HepG2 (cell line): ENCODE data around the gene KRT2. TPM values are rescaled to one million over a fixed set of nuclear protein-coding genes. Genes with fewer than 3 reads are reported as not detected.

ENCODE experiments used
- ATAC-seq: fragments of 200-7000 bp; cut with Tn5 transposase; 3 replicates; pipeline ENCODE4 v1.9.1; 2020; ENCODE audit warnings: mild to moderate bottlenecking, moderate library complexity
- BruUV-seq: library from RNA; stranded (reverse); fragments of 400-500 nt; replicated peaks from 2 replicates; lab custom pipeline; 2021; lab: Mats Ljungman, UMichigan
- CTCF ChIA-PET: fragments of 300-600 bp; formaldehyde crosslinking; extraction: SDS; loops from one replicate; lab custom pipeline; 2021; ENCODE audit warnings: low total read pairs, inconsistent platforms, low intra/inter-chr PET ratio; lab: Yijun Ruan, JAX
- POLR2A ChIA-PET: fragments of 350-600 bp; sonication (Branson Sonifier 250); formaldehyde crosslinking; loops from one replicate; lab custom pipeline; 2020; ENCODE audit warnings: antibody characterized with exemption, inconsistent platforms; lab: Yijun Ruan, JAX
- DNase-seq: peaks from one replicate; pipeline ENCODE4 v3.0.0-alpha.2; 2015; ENCODE audit warnings: low spot score
- FAIRE-seq: peaks from 3 replicates; lab custom pipeline; 2011; peaks lifted over from hg19 to GRCh38; lab: Jason Lieb, UNC
- H2AFZ ChIP-seq: one replicate; pipeline ENCODE4 v1.6.1; 2011; ENCODE audit warnings: low read length, inconsistent platforms
- H3K27ac ChIP-seq: fragments of 300-600 bp; 3 replicates; pipeline ENCODE4 v1.8.0; 2011; ENCODE audit warnings: mixed run types, mild to moderate bottlenecking, mixed read lengths, low read length, inconsistent platforms; ENCODE audit not compliant: insufficient read depth; ENCODE audit errors: extremely low read length
- H3K27me3 ChIP-seq, 2 experiments: fragments of 200-600 bp in 1 of 2; 2 replicates in 1 of 2; 3 replicates in 1 of 2; pipeline versions ENCODE4 v1.6.0 to v1.8.0; 2011; ENCODE audit warnings: low read length in 2 of 2, mild to moderate bottlenecking in 2 of 2, moderate library complexity in 2 of 2, inconsistent platforms in 1 of 2; ENCODE audit not compliant: insufficient read depth in 2 of 2, control insufficient read depth in 1 of 2
- H3K36me3 ChIP-seq, 2 experiments: fragments of 200-600 bp in 1 of 2; replicated peaks in 1 of 2; 2 replicates in 1 of 2; 3 replicates in 1 of 2; pipeline versions ENCODE4 v1.5.1 to v1.8.0; 2011; ENCODE audit warnings: low read length in 2 of 2, inconsistent platforms in 1 of 2; ENCODE audit not compliant: insufficient read depth in 2 of 2, control insufficient read depth in 1 of 2
- H3K4me1 ChIP-seq: 2 replicates; pipeline ENCODE4 v1.5.1; 2012; ENCODE audit warnings: low read length, inconsistent platforms; ENCODE audit not compliant: insufficient read depth
- H3K4me2 ChIP-seq: 2 replicates; pipeline ENCODE4 v1.6.0; 2011; ENCODE audit warnings: low read depth, low read length, inconsistent platforms
- H3K4me3 ChIP-seq, 3 experiments: fragments of 200-600 bp in 1 of 3; sonication (generic), shearing (Covaris generic) in 1 of 3; replicated peaks in 1 of 3; 2 replicates each; pipeline ENCODE4 v1.5.1; 2011 to 2016; ENCODE audit warnings: low read length in 3 of 3, inconsistent platforms in 2 of 3, low read depth in 2 of 3, mild to moderate bottlenecking in 2 of 3, control low read depth in 1 of 3, mixed read lengths in 1 of 3; ENCODE audit not compliant: insufficient read depth in 1 of 3
- H3K79me2 ChIP-seq: one replicate; pipeline ENCODE4 v1.6.1; 2011; ENCODE audit warnings: low read length, inconsistent platforms; ENCODE audit not compliant: insufficient read depth
- H3K9ac ChIP-seq: 2 replicates; pipeline ENCODE4 v1.6.0; 2011; ENCODE audit warnings: mild to moderate bottlenecking, low read depth, low read length, inconsistent platforms; ENCODE audit not compliant: insufficient read depth
- H3K9me3 ChIP-seq: 2 replicates; pipeline ENCODE4 v1.5.1; 2012; ENCODE audit warnings: mild to moderate bottlenecking, low read length
- H4K20me1 ChIP-seq: 2 replicates; pipeline ENCODE4 v1.6.0; 2011; ENCODE audit warnings: inconsistent platforms, mild to moderate bottlenecking, low read length, moderate library complexity; ENCODE audit not compliant: insufficient read depth
- CSRNP2 ChIP-seq: sonication (generic); formaldehyde crosslinking; conservative IDR thresholded peaks from 2 replicates; pipeline ENCODE4 v1.8.0; 2022; ENCODE audit warnings: low read depth, missing genetic modification reagents
- GLI4 ChIP-seq: sonication (generic); formaldehyde crosslinking; IDR thresholded peaks from 2 replicates; pipeline ENCODE4 v1.5.1; 2020; ENCODE audit warnings: missing genetic modification reagents, mild to moderate bottlenecking, moderate library complexity, borderline replicate concordance
- MXD4 ChIP-seq: IDR thresholded peaks from 2 replicates; pipeline ENCODE4 v1.6.1; 2016; ENCODE audit warnings: mild to moderate bottlenecking, missing biosample characterization, missing genetic modification reagents
- NONO ChIP-seq, 2 experiments: fragments of 450-650 bp in 1 of 2; sonication (generic) in 1 of 2; formaldehyde crosslinking in 1 of 2; IDR thresholded peaks in 1 of 2; conservative IDR thresholded peaks in 1 of 2; 2 replicates each; pipeline versions ENCODE4 v1.6.1 to v1.8.0; 2017 to 2022; ENCODE audit warnings: mild to moderate bottlenecking in 1 of 2, missing genetic modification reagents in 1 of 2, moderate library complexity in 1 of 2
- PBX3 ChIP-seq: sonication (generic); formaldehyde crosslinking; IDR thresholded peaks from 2 replicates; pipeline ENCODE4 v1.8.1; 2023; ENCODE audit warnings: missing genetic modification reagents, inconsistent platforms, borderline replicate concordance
- ZBTB21 ChIP-seq: sonication (generic); formaldehyde crosslinking; IDR thresholded peaks from 2 replicates; pipeline ENCODE4 v1.4.0; 2020; ENCODE audit warnings: missing genetic modification reagents
- ZNF225 ChIP-seq: sonication (generic); formaldehyde crosslinking; IDR thresholded peaks from 2 replicates; pipeline ENCODE4 v1.4.0; 2020; ENCODE audit warnings: mild to moderate bottlenecking, missing genetic modification reagents
- ZNF570 ChIP-seq: sonication (generic); formaldehyde crosslinking; IDR thresholded peaks from 2 replicates; pipeline ENCODE4 v1.4.0; 2020; ENCODE audit warnings: mild to moderate bottlenecking, missing genetic modification reagents, borderline replicate concordance
- ZSCAN22 ChIP-seq: sonication (generic); formaldehyde crosslinking; IDR thresholded peaks from 2 replicates; pipeline ENCODE4 v1.4.0; 2020; ENCODE audit warnings: mild to moderate bottlenecking, missing genetic modification reagents
- WGBS: methylation state at CpG from one replicate; pipeline ENCODE4 v1.1.6; 2017; ENCODE audit warnings: low lambda C conversion rate; 5-methylcytosine and 5-hydroxymethylcytosine counted together
- in situ Hi-C: cut with HindIII; loops from 2 replicates; pipeline ENCODE4 v1.10.0; 2017; ENCODE audit warnings: low pct_unique_long_range_greater_than_20kb; ENCODE audit not compliant: extremely low pct_ligation_motif_present
- intact Hi-C: fragments of 100-400 bp; cut with micrococcal nuclease; formaldehyde crosslinking; loops from one replicate; pipeline ENCODE4 v1.10.0; 2022; ENCODE audit not compliant: unreplicated experiment
- polyA plus RNA-seq, 8 experiments: library from polyadenylated mRNA; depleted of rRNA in 3 of 8; stranded (reverse) in 7 of 8; unstranded in 1 of 8; fragments of >200 nt; fragmentation: Illumina TruSeq in 4 of 8; extraction: Trizol in 4 of 8; gene quantifications; 2 replicates each; pipeline versions ENCODE4 v1.2.1 to v1.2.3, GENCODE V29; 2011 to 2016; ENCODE audit warnings: low read depth in 4 of 8, missing spikeins in 1 of 8, mixed read lengths in 1 of 8; ENCODE audit not compliant: insufficient read depth in 1 of 8
- total RNA-seq, 5 experiments: library from RNA; depleted of rRNA; stranded (reverse); fragments of >200 nt; fragmentation: Illumina TruSeq; extraction: Trizol; gene quantifications; 2 replicates each; pipeline ENCODE4 v1.2.3, GENCODE V29; 2016; ENCODE audit warnings: low read depth in 1 of 5

The KRT2 gene
- total and polyA plus RNA-seq, 2 of the 13 experiments (the other 11 are each of a cell fraction or from before 2014, with no cell fraction given): not detected

- TF ChIP-seq PBX3 (CRISPR knock-in tag) (no peak), ZNF570 (no peak), ZSCAN22 (no peak), NONO (IDR thresholded peaks at IDR 0.05) (no peak), NONO (CRISPR knock-in tag; conservative IDR thresholded peaks at IDR 0.05) (no peak), CSRNP2 (CRISPR knock-in tag) (no peak), MXD4 (CRISPR knock-in tag) (no peak)
These were observed 29.7 kb upstream of the KRT2 start (continued) for GRCh38 chr12:52681526-52682380.

GRCh38 chr12:52680363-52680762, 28.4 kb upstream of the KRT2 start, which contains the start of gene KRT1:
Gene KRT1 (minus strand): TSS chr12:52680407. CDS start chr12:52680348, 59 bp downstream.
- Histone ChIP-seq H3K4me1 (no peaks in the 10 kb centered on the region), H3K9me3 (no peaks in the 10 kb centered on the region), H3K36me3 (no peaks in the 10 kb centered on the region), H3K9ac (no peak within 1 kb of the TSS), H3K4me2 (no peak within 1 kb of the TSS)
- no peak for ATAC-seq
- BruUV-seq: no TSS peak
- no peak for TF ChIP-seq GLI4 (CRISPR knock-in tag)
- TF ChIP-seq ZBTB21 (CRISPR knock-in tag): no peak
- no peak for TF ChIP-seq ZNF225 (CRISPR knock-in tag)
- TF ChIP-seq, all 625 proteins: peak for 0
- H3K79me2 ChIP-seq: no peaks in the 10 kb centered on the region
- no peak within 1 kb of the TSS for H3K4me3 ChIP-seq
- FAIRE-seq (no peak), DNase-seq (no peak)
- peaks cover under 1 to 37% of the 10 kb centered on the region in 2 experiments; a peak in 3 of 5 replicates for H3K27me3 ChIP-seq
- 0% methylated on average over 1 of the region's 3 CpGs for WGBS
- CTCF ChIA-PET: no interaction called here
- intact Hi-C loops: no loop called here
- POLR2A ChIA-PET: no interaction called here
- no peak within 1 kb of the TSS for H3K27ac ChIP-seq
- in situ Hi-C loops: loop anchor here (25.0 kb wide), 1 partner anchor 307 kb away; no protein-coding TSS in a partner anchor
- no peaks in the 10 kb centered on the region for H4K20me1 ChIP-seq
- H2AFZ ChIP-seq: no peak within 1 kb of the TSS
